Osteocyte (in vitro differentiated cells): ENCODE data around the gene EXOSC9. TPM values are rescaled to one million over a fixed set of nuclear protein-coding genes. Genes with fewer than 3 reads are reported as not detected.

ENCODE experiments used
- DNase-seq: peaks from one replicate; pipeline ENCODE4 v3.0.0; 2021; ENCODE audit warnings: mixed read lengths; ENCODE audit not compliant: unreplicated experiment; ENCODE audit errors: extremely low spot score
- H3K27ac Mint-ChIP-seq: one replicate; pipeline ENCODE4 v1.8.0; 2021; ENCODE audit warnings: mild to moderate bottlenecking, mixed read lengths; ENCODE audit not compliant: unreplicated experiment
- H3K27me3 Mint-ChIP-seq: one replicate; pipeline ENCODE4 v1.8.0; 2021; ENCODE audit warnings: mixed read lengths; ENCODE audit not compliant: unreplicated experiment
- H3K36me3 Mint-ChIP-seq: one replicate; pipeline ENCODE4 v1.8.0; 2021; ENCODE audit warnings: mixed read lengths; ENCODE audit not compliant: unreplicated experiment
- H3K4me1 Mint-ChIP-seq: one replicate; pipeline ENCODE4 v1.8.0; 2021; ENCODE audit warnings: mixed read lengths; ENCODE audit not compliant: unreplicated experiment
- H3K4me3 Mint-ChIP-seq: one replicate; pipeline ENCODE4 v1.8.0; 2021; ENCODE audit warnings: mild to moderate bottlenecking, moderate library complexity, mixed read lengths; ENCODE audit not compliant: unreplicated experiment
- H3K9me3 Mint-ChIP-seq: one replicate; pipeline ENCODE4 v1.8.0; 2021; ENCODE audit warnings: mixed read lengths; ENCODE audit not compliant: unreplicated experiment
- CTCF ChIP-seq: fragments of 200-600 bp; sonication (generic); IDR thresholded peaks from 2 replicates; pipeline ENCODE4 v1.5.0; 2021; ENCODE audit warnings: antibody characterized with exemption, mild to moderate bottlenecking, moderate library complexity
- total RNA-seq: library from RNA; stranded (reverse); gene quantifications from 2 replicates; pipeline ENCODE4 v1.2.1, GENCODE V29; 2021

EXOSC9 gene
- total RNA-seq, 1 donor from 2014 or later: 23.3 TPM

GRCh38 chr4:121764702-121765367 lies 36.3 kb upstream of the EXOSC9 start, which contains the start of gene SMIM43:
Gene SMIM43 (minus strand): TSS chr4:121765164. CDS start chr4:121765105, 59 bp downstream.
- Mint-ChIP-seq H3K27me3 (peaks cover 71% of the 10 kb centered on the region), H3K36me3 (no peaks in the 10 kb centered on the region), H3K27ac (no peak within 1 kb of the TSS), H3K4me3 (peak within 1 kb of the TSS; percentile 76), H3K4me1 (peaks cover 5% of the 10 kb centered on the region), H3K9me3 (no peaks in the 10 kb centered on the region)
- TF ChIP-seq CTCF: no peak
- DNase-seq: no peak

GRCh38 chr4:121765368-121765705 lies 35.8 kb upstream of the EXOSC9 start:
- Mint-ChIP-seq H3K4me3 (peak overlapping the region; percentile 76), H3K27ac (no peak overlapping the region), H3K9me3 (no peaks in the 10 kb centered on the region), H3K36me3 (no peaks in the 10 kb centered on the region), H3K4me1 (peaks cover 5% of the 10 kb centered on the region), H3K27me3 (peaks cover 72% of the 10 kb centered on the region)
- TF ChIP-seq CTCF: no peak
- no peak for DNase-seq

GRCh38 chr4:121765971-121766538 lies 35.1 kb upstream of the EXOSC9 start:
- Mint-ChIP-seq H3K36me3 (no peaks in the 10 kb centered on the region), H3K4me1 (peaks cover 5% of the 10 kb centered on the region), H3K4me3 (no peak overlapping the region), H3K27ac (no peak overlapping the region), H3K9me3 (no peaks in the 10 kb centered on the region), H3K27me3 (peaks cover 72% of the 10 kb centered on the region)
- DNase-seq: no peak
- no peak for TF ChIP-seq CTCF

- H3K27me3 Mint-ChIP-seq: peaks cover 72% of the 10 kb centered on the region
- H3K4me1 Mint-ChIP-seq: peaks cover 5% of the 10 kb centered on the region
- no peak overlapping the region for H3K4me3 Mint-ChIP-seq
- TF ChIP-seq CTCF: no peak
- no peaks in the 10 kb centered on the region for H3K36me3 Mint-ChIP-seq
- no peak overlapping the region for H3K27ac Mint-ChIP-seq
- no peaks in the 10 kb centered on the region for H3K9me3 Mint-ChIP-seq
- DNase-seq: no peak
These were observed 34.0 kb upstream of the EXOSC9 start for GRCh38 chr4:121767166-121767565.

GRCh38 chr4:121769341-121769740 lies 31.8 kb upstream of the EXOSC9 start:
- no peak for TF ChIP-seq CTCF
- Mint-ChIP-seq H3K9me3 (no peaks in the 10 kb centered on the region), H3K27ac (no peak overlapping the region), H3K4me1 (peaks cover 5% of the 10 kb centered on the region), H3K4me3 (no peak overlapping the region), H3K27me3 (peaks cover 63% of the 10 kb centered on the region), H3K36me3 (no peaks in the 10 kb centered on the region)
- DNase-seq: no peak
